Sigmoid colon (tissue), 7 donors: ENCODE measurements around the gene ARFIP1. TPM values are rescaled to one million over a fixed set of nuclear protein-coding genes. Genes with fewer than 3 reads are reported as not detected.
"Not testable (repeated sequence)": the region's sequence is repeated elsewhere in the genome, so short reads cannot be mapped to it uniquely, and the experiment has no call there.

ENCODE experiments used
- DNase-seq: peaks from one replicate; pipeline ENCODE4 v3.0.0-alpha.2; 2019
- H3K27ac ChIP-seq, 4 donors: fragments of 200-600 bp; sonication (generic); one replicate each; pipeline ENCODE4 v1.5.1; 2016 to 2019; ENCODE audit warnings: mild to moderate bottlenecking in 1 of 4
- H3K27me3 ChIP-seq, 3 donors: fragments of 200-600 bp; sonication (generic); one replicate each; pipeline ENCODE4 v1.5.1; 2019; ENCODE audit warnings: mild to moderate bottlenecking in 1 of 3
- H3K36me3 ChIP-seq, 4 donors: fragments of 200-600 bp; sonication (generic); one replicate each; pipeline ENCODE4 v1.5.1; 2016 to 2019
- H3K4me1 ChIP-seq, 4 donors: fragments of 200-600 bp; sonication (generic); one replicate each; pipeline ENCODE4 v1.5.1; 2017 to 2019
- H3K4me3 ChIP-seq, 4 donors: fragments of 200-600 bp; sonication (generic); one replicate each; pipeline ENCODE4 v1.5.1; 2017 to 2019; ENCODE audit warnings: mild to moderate bottlenecking in 2 of 4, moderate library complexity in 1 of 4
- H3K9me3 ChIP-seq, 4 donors: fragments of 200-600 bp in 3 of 4; sonication (generic) in 3 of 4; one replicate each; pipeline versions ENCODE4 v1.5.1 to v1.6.1; 2013 to 2019
- EP300 ChIP-seq, 4 donors: sonication (generic); formaldehyde crosslinking; IDR thresholded peaks; one replicate each; pipeline ENCODE4 v1.6.1; 2017; ENCODE audit warnings: antibody characterized with exemption in 4 of 4
- POLR2A ChIP-seq, 2 donors: fragments of 450-650 bp; IDR thresholded peaks; one replicate each; pipeline ENCODE4 v1.6.1; 2016; ENCODE audit warnings: antibody characterized with exemption in 2 of 2, mild to moderate bottlenecking in 2 of 2, moderate library complexity in 2 of 2
- POLR2AphosphoS5 ChIP-seq, 4 donors: sonication (generic); formaldehyde crosslinking; IDR thresholded peaks; one replicate each; pipeline ENCODE4 v1.6.1; 2017; ENCODE audit warnings: antibody characterized with exemption in 4 of 4
- WGBS, 2 donors: extraction: QIAGEN DNeasy Blood & Tissue Kit; methylation state at CpG; one replicate each; pipeline ENCODE4 v1.1.7; 2013; 5-methylcytosine and 5-hydroxymethylcytosine counted together
- intact Hi-C: fragments of 100-400 bp; cut with DNase I; formaldehyde crosslinking; loops from one replicate; pipeline ENCODE4 v1.15.1; 2023
- polyA plus RNA-seq, 3 donors: library from polyadenylated mRNA; stranded (reverse); fragments of 200-250 nt; gene quantifications; one replicate each; pipeline ENCODE4 v1.2.3, GENCODE V29; 2013
- total RNA-seq, 4 donors: library from RNA; depleted of rRNA; stranded (reverse); fragments of >200 nt; gene quantifications; one replicate each; pipeline ENCODE4 v1.1.0, GENCODE V29; 2016
- TF ChIP-seq, protein P1 (sequence below), 4 experiments: fragments of 450-650 bp in 3 of 4; fragments of 200-600 bp in 1 of 4; IDR thresholded peaks; one replicate each; pipeline ENCODE4 v1.5.1; 2016 to 2019; ENCODE audit warnings: antibody characterized with exemption in 4 of 4, mild to moderate bottlenecking in 3 of 4, moderate library complexity in 2 of 4
- donor health status: healthy with polysubstance abuse.
- donor health status: Bipolar disorder and iron deficiency.
- donor health status: healthy.

Gene ARFIP1
- total and polyA plus RNA-seq, 7 donors: 22.1 to 50.9 (median 33.2) TPM

DNA sequence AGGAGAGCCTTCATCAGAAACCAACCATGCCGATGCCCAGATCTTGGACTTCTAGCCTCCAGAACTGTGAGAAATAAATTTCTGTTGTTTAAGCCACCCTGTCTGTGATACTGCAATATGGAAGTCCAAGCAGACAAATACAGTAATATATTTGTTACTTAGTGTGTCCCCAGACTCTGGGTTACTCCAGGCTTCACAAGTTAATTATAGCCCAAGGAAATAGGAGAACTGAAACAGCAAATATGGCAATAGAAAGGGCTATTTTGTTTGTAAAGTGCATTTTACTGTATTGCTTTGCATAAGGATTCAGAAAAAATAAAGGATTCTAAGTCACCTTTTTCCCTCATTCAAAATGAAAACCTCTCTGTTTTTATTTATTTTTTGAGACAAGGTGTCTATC is 16.0 kb upstream of the ARFIP1 start:
- intact Hi-C loops: no loop called here
- H3K36me3 ChIP-seq: no peaks in the 10 kb centered on the region

DNA sequence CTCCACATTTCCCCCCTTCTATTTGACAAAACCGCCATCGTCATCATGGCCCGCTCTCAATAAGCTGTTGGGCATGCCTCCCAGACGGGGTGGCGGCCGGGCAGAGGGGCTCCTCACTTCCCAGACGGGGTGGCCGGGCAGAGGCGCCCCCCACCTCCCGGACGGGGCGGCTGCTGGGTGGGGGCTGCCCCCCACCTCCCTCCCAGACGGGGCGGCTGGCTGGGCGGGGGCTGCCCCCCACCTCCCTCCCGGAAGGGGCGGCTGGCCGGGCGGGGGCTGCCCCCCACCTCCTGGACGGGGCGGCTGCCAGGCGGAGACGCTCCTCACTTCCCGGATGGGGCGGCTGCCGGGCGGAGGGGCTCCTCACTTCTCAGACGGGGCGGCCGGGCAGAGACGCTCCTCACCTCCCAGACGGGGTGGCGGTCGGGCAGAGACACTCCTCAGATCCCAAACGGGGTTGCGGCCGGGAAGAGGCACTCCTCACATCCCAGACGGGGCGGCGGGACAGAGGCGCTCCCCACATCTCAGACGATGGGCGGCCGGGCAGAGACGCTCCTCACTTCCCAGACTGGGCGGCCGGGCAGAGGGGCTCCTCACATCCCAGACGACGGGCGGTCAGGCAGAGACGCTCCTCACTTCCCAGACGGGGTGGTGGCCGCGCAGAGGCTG is 14.6 kb upstream of the ARFIP1 start:
- H3K4me1 ChIP-seq, H3K27me3 ChIP-seq, H3K36me3 ChIP-seq, H3K9me3 ChIP-seq, DNase-seq, intact Hi-C loops, H3K4me3 ChIP-seq, H3K27ac ChIP-seq: not testable (repeated sequence)
- WGBS, 2 donors: 92 to 94% methylated on average over 54 of the region's 54 CpGs

More for the DNA sequence above, 16.0 kb upstream of the ARFIP1 start:
- H3K9me3 ChIP-seq: no peaks in the 10 kb centered on the region
- no peak for DNase-seq
- H3K27me3 ChIP-seq: no peaks in the 10 kb centered on the region
- no peaks in the 10 kb centered on the region for H3K4me1 ChIP-seq
- 91 to 100% methylated on average over 1 of the region's 1 CpG for WGBS, 2 donors
- TF ChIP-seq POLR2AphosphoS5 (IDR thresholded peaks at IDR 0.05) (no peak), EP300 (IDR thresholded peaks at IDR 0.05) (no peak), POLR2A (IDR thresholded peaks at IDR 0.05) (no peak)
- TF ChIP-seq, protein P1, sequence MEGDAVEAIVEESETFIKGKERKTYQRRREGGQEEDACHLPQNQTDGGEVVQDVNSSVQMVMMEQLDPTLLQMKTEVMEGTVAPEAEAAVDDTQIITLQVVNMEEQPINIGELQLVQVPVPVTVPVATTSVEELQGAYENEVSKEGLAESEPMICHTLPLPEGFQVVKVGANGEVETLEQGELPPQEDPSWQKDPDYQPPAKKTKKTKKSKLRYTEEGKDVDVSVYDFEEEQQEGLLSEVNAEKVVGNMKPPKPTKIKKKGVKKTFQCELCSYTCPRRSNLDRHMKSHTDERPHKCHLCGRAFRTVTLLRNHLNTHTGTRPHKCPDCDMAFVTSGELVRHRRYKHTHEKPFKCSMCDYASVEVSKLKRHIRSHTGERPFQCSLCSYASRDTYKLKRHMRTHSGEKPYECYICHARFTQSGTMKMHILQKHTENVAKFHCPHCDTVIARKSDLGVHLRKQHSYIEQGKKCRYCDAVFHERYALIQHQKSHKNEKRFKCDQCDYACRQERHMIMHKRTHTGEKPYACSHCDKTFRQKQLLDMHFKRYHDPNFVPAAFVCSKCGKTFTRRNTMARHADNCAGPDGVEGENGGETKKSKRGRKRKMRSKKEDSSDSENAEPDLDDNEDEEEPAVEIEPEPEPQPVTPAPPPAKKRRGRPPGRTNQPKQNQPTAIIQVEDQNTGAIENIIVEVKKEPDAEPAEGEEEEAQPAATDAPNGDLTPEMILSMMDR (IDR thresholded peaks at IDR 0.05): no peak
- H3K4me3 ChIP-seq: no peak overlapping the region
- H3K27ac ChIP-seq: no peak overlapping the region

DNA sequence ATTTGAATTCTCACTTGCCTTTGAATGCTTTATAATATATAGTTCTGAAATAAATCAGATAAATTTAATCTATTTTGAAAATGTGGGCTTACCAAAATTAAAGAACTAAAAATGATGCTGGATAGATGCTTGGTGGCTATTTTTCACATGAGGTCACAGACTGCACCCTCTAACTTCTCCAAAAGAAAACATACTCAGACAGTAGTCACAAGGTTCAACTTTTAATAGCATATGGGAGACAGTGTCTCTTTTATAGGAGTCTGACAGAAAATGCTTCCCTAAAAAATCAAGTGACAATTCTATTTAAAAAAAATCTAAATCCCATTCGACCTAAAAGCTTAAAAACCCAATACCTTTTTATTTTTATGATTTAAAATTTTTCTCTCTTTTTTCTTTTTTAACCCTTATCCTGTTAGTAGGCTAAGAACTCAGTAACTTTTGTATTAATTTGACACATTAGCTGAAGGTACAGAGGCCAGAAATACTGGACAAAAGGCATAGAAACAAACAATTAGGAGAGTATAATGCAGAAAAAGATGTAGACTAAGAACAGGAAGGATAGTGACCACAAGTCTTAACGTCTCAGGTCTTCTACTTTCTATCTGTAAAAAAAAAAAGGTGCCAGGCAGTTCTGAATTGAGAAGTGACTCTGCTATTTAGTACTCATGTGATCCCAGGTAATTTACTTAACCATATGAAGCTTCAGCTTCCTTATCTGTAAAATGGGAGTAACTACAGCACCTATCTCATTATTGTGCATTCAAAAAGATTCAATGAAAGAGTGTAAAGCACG is 7.8 kb upstream of the ARFIP1 start:
- intact Hi-C loops: no loop called here
- 58 to 68% methylated on average over 3 of the region's 3 CpGs for WGBS, 2 donors
- TF ChIP-seq EP300 (IDR thresholded peaks at IDR 0.05) (no peak), POLR2AphosphoS5 (IDR thresholded peaks at IDR 0.05) (no peak), POLR2A (IDR thresholded peaks at IDR 0.05) (no peak)
- TF ChIP-seq, protein P1 (IDR thresholded peaks at IDR 0.05): no peak

DNA sequence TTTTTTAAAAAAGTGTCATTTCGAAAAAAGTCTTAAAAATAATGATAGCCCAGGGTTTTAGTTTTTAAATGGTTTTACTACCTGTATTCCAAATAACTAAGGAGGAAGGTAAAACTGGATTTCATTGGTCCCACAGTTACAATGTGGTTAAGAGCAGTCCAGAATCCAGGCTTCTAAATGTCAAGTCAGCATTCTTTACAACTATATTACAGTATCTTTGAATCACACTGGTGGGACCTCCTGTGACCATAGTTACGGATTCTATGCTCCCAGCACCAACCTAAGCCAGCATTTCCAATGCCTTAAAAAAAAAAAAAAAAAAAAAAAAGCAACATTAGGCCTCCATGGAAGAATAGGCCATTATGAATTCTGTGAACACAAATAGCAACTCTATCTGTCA is 6.4 kb upstream of the ARFIP1 start:
- H3K9me3 ChIP-seq: no peaks in the 10 kb centered on the region
- no peak overlapping the region for H3K27ac ChIP-seq
- no peak overlapping the region for H3K4me3 ChIP-seq
- DNase-seq: no peak
- intact Hi-C loops: no loop called here
- no peaks in the 10 kb centered on the region for H3K36me3 ChIP-seq
- WGBS, 2 donors: 94 to 95% methylated on average over 2 of the region's 2 CpGs
- TF ChIP-seq EP300 (IDR thresholded peaks at IDR 0.05) (no peak), POLR2AphosphoS5 (IDR thresholded peaks at IDR 0.05) (no peak), POLR2A (IDR thresholded peaks at IDR 0.05) (no peak)
- TF ChIP-seq, protein P1 (IDR thresholded peaks at IDR 0.05): no peak
- no peaks in the 10 kb centered on the region for H3K4me1 ChIP-seq
- H3K27me3 ChIP-seq: no peaks in the 10 kb centered on the region

More for the DNA sequence above, 7.8 kb upstream of the ARFIP1 start:
- no peak for DNase-seq
- no peak overlapping the region for H3K27ac ChIP-seq
- no peaks in the 10 kb centered on the region for H3K9me3 ChIP-seq
- H3K36me3 ChIP-seq: no peaks in the 10 kb centered on the region
- H3K4me1 ChIP-seq: no peaks in the 10 kb centered on the region
- no peaks in the 10 kb centered on the region for H3K27me3 ChIP-seq
- H3K4me3 ChIP-seq: no peak overlapping the region

DNA sequence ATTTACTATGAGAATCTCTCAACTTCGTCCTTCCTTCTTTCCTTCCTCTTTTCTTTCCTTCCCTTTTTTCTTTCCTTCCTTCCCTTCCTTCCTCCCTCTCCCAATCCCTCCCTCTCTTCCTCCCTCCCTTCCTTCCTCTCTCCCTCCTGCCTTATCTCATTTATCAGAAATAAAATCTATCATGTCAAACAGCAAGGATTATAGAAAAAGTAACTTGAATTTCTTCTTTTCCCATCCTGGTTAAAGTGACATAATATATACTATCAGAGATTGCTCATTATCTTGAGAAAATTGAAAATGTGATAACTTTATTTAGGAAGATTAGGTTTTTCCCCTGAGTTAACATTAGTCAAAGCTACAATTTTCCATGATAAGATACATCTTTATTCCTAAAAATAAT is 5.8 kb upstream of the ARFIP1 start:
- Histone ChIP-seq H3K4me1 (peaks cover 0 to 6% (median 5%) of the 10 kb centered on the region in 4 donors), H3K27ac (no peak overlapping the region), H3K4me3 (no peak overlapping the region), H3K36me3 (no peaks in the 10 kb centered on the region), H3K27me3 (no peaks in the 10 kb centered on the region), H3K9me3 (no peaks in the 10 kb centered on the region)
- intact Hi-C loops: no loop called here
- WGBS, 2 donors: 58 to 76% methylated on average over 1 of the region's 1 CpG
- no peak for DNase-seq
- TF ChIP-seq EP300 (IDR thresholded peaks at IDR 0.05) (no peak), POLR2AphosphoS5 (IDR thresholded peaks at IDR 0.05) (no peak), POLR2A (IDR thresholded peaks at IDR 0.05) (no peak)
- TF ChIP-seq, protein P1 (IDR thresholded peaks at IDR 0.05): no peak
